Smooth muscle cell (in vitro differentiated cells): Measurements from ENCODE around the gene CLDN3. TPM values are rescaled to one million over a fixed set of nuclear protein-coding genes. Genes with fewer than 3 reads are reported as not detected.

Experiments used
- DNase-seq: peaks from one replicate; lab custom pipeline; 2025; ENCODE audit not compliant: unreplicated experiment; lab: John Stamatoyannopoulos, UW
- H2AFZ ChIP-seq: fragments of 200-600 bp; sonication (generic); 2 replicates; pipeline ENCODE4 v1.6.0; 2016; ENCODE audit warnings: antibody characterized with exemption, low read depth, mild to moderate bottlenecking
- H3F3A ChIP-seq: fragments of 200-600 bp; sonication (generic); 2 replicates; pipeline ENCODE4 v1.6.0; 2017; ENCODE audit warnings: antibody characterized with exemption, low read depth
- H3K27ac ChIP-seq: fragments of 200-600 bp; sonication (generic); 2 replicates; pipeline ENCODE4 v1.5.1; 2016; ENCODE audit warnings: low read depth, mild to moderate bottlenecking
- H3K27me3 ChIP-seq: fragments of 200-600 bp; sonication (generic); 2 replicates; pipeline ENCODE4 v1.6.1; 2016; ENCODE audit warnings: low read depth, mild to moderate bottlenecking
- H3K36me3 ChIP-seq: fragments of 200-600 bp; sonication (generic); 2 replicates; pipeline ENCODE4 v1.5.1; 2016; ENCODE audit warnings: low read depth
- H3K4me1 ChIP-seq: fragments of 200-600 bp; sonication (generic); 2 replicates; pipeline ENCODE4 v1.5.1; 2016; ENCODE audit warnings: low read depth
- H3K4me2 ChIP-seq: fragments of 200-600 bp; sonication (generic); 2 replicates; pipeline ENCODE4 v1.6.0; 2016; ENCODE audit warnings: mild to moderate bottlenecking
- H3K4me3 ChIP-seq: fragments of 200-600 bp; sonication (generic); 2 replicates; pipeline ENCODE4 v1.5.1; 2016; ENCODE audit warnings: mild to moderate bottlenecking
- H3K79me2 ChIP-seq: fragments of 200-600 bp; sonication (generic); 2 replicates; pipeline ENCODE4 v1.6.0; 2016; ENCODE audit warnings: low read depth, mild to moderate bottlenecking
- H3K9ac ChIP-seq: fragments of 200-600 bp; sonication (generic); 2 replicates; pipeline ENCODE4 v1.6.0; 2016; ENCODE audit warnings: low read depth
- H3K9me3 ChIP-seq: fragments of 200-600 bp; sonication (generic); replicated peaks from 2 replicates; pipeline ENCODE4 v1.5.1; 2016; ENCODE audit warnings: low read depth
- H4K20me1 ChIP-seq: fragments of 200-600 bp; sonication (generic); 2 replicates; pipeline ENCODE4 v1.6.0; 2016; ENCODE audit warnings: low read depth
- CTCF ChIP-seq: fragments of 200-600 bp; sonication (generic); IDR thresholded peaks from 2 replicates; pipeline ENCODE4 v1.5.1; 2017; ENCODE audit warnings: borderline replicate concordance, mild to moderate bottlenecking, antibody characterized with exemption; ENCODE audit not compliant: insufficient read depth, poor library complexity, severe bottlenecking
- WGBS: methylation state at CpG from one replicate; pipeline ENCODE4 v1.1.7; 2016; ENCODE audit warnings: low lambda C conversion rate; 5-methylcytosine and 5-hydroxymethylcytosine counted together
- polyA plus RNA-seq: library from polyadenylated mRNA; unstranded; fragments of >200 nt; fragmentation: Nextera tagmentation; extraction: Ambion mirVana; gene quantifications from 2 replicates; pipeline ENCODE4 v1.2.1, GENCODE V29; 2016
- total RNA-seq: library from RNA; depleted of rRNA; stranded (reverse); fragments of >200 nt; gene quantifications from 2 replicates; pipeline ENCODE4 v1.2.3, GENCODE V29; 2014

Gene CLDN3
- total and polyA plus RNA-seq, 2 experiments from 2014 or later: 0.16 TPM; not detected in 1

- H3K27ac ChIP-seq: no peak overlapping the region
- H3F3A ChIP-seq: no peaks in the 10 kb centered on the region
- H3K9ac ChIP-seq: no peak overlapping the region
- WGBS: 95% methylated on average over 7 of the region's 7 CpGs
- no peak for DNase-seq
- no peak overlapping the region for H2AFZ ChIP-seq
- TF ChIP-seq CTCF: no peak
- no peaks in the 10 kb centered on the region for H3K27me3 ChIP-seq
- H3K79me2 ChIP-seq: no peaks in the 10 kb centered on the region
- H3K4me3 ChIP-seq: no peak overlapping the region
- H4K20me1 ChIP-seq: no peaks in the 10 kb centered on the region
- H3K4me2 ChIP-seq: no peak overlapping the region
- no peaks in the 10 kb centered on the region for H3K4me1 ChIP-seq
- H3K9me3 ChIP-seq: no peaks in the 10 kb centered on the region
- no peaks in the 10 kb centered on the region for H3K36me3 ChIP-seq
Measured at GRCh38 chr7:73758581-73759138, 11.4 kb downstream of the CLDN3 start.

- H3K36me3 ChIP-seq: no peaks in the 10 kb centered on the region
- H3K27me3 ChIP-seq: no peaks in the 10 kb centered on the region
- no peak overlapping the region for H3K27ac ChIP-seq
- peaks cover 4% of the 10 kb centered on the region for H3K4me1 ChIP-seq
- no peaks in the 10 kb centered on the region for H3F3A ChIP-seq
- no peak overlapping the region for H3K9ac ChIP-seq
- no peaks in the 10 kb centered on the region for H3K79me2 ChIP-seq
- H4K20me1 ChIP-seq: no peaks in the 10 kb centered on the region
- WGBS: 60% methylated on average over 16 of the region's 16 CpGs
- no peak overlapping the region for H2AFZ ChIP-seq
- TF ChIP-seq CTCF: no peak
- no peak overlapping the region for H3K4me3 ChIP-seq
- H3K9me3 ChIP-seq: no peaks in the 10 kb centered on the region
- DNase-seq: no peak
- no peak overlapping the region for H3K4me2 ChIP-seq
Measured at GRCh38 chr7:73749931-73750776, 19.9 kb downstream of the CLDN3 start.

GRCh38 chr7:73746378-73746777, 23.7 kb downstream of the CLDN3 start:
- H4K20me1 ChIP-seq: no peaks in the 10 kb centered on the region
- 77% methylated on average over 4 of the region's 4 CpGs for WGBS
- H3K36me3 ChIP-seq: no peaks in the 10 kb centered on the region
- H3K79me2 ChIP-seq: no peaks in the 10 kb centered on the region
- H3K27me3 ChIP-seq: peaks cover 19% of the 10 kb centered on the region
- no peak for DNase-seq
- H3K4me1 ChIP-seq: peaks cover 24% of the 10 kb centered on the region
- no peak overlapping the region for H3K27ac ChIP-seq
- H2AFZ ChIP-seq: no peak overlapping the region
- H3K9ac ChIP-seq: no peak overlapping the region
- no peaks in the 10 kb centered on the region for H3K9me3 ChIP-seq
- H3K4me3 ChIP-seq: no peak overlapping the region
- no peak overlapping the region for H3K4me2 ChIP-seq
- no peaks in the 10 kb centered on the region for H3F3A ChIP-seq
- no peak for TF ChIP-seq CTCF
